Mesothelial cell of epicardium (in vitro differentiated cells): Measurements from ENCODE around the gene PRG2. TPM values are rescaled to one million over a fixed set of nuclear protein-coding genes. Genes with fewer than 3 reads are reported as not detected.

Source experiments
- DNase-seq, 2 experiments: peaks; one replicate each; pipeline ENCODE4 v3.0.0; 2021; ENCODE audit warnings: low spot score in 2 of 2; ENCODE audit not compliant: unreplicated experiment in 2 of 2
- H3K27ac Mint-ChIP-seq: 2 replicates; pipeline ENCODE4 v1.8.0; 2021; ENCODE audit warnings: mixed read lengths
- H3K27me3 Mint-ChIP-seq: 2 replicates; pipeline ENCODE4 v1.8.0; 2021; ENCODE audit warnings: low read depth, mixed read lengths
- H3K36me3 Mint-ChIP-seq: 2 replicates; pipeline ENCODE4 v1.8.0; 2021; ENCODE audit warnings: mixed read lengths
- H3K4me1 Mint-ChIP-seq: 2 replicates; pipeline ENCODE4 v1.8.0; 2021; ENCODE audit warnings: mixed read lengths
- H3K4me3 Mint-ChIP-seq: 2 replicates; pipeline ENCODE4 v1.8.0; 2021; ENCODE audit warnings: mild to moderate bottlenecking, moderate library complexity, mixed read lengths
- H3K9me3 Mint-ChIP-seq: 2 replicates; pipeline ENCODE4 v1.8.0; 2021; ENCODE audit warnings: mixed read lengths
- CTCF ChIP-seq: fragments of 200-600 bp; sonication (generic); IDR thresholded peaks from one replicate; pipeline ENCODE4 v1.5.0; 2021; ENCODE audit warnings: antibody characterized with exemption; ENCODE audit not compliant: unreplicated experiment
- total RNA-seq: library from RNA; stranded (reverse); gene quantifications from 3 replicates; pipeline ENCODE4 v1.2.1, GENCODE V29; 2021

The PRG2 gene
- total RNA-seq, 1 donor from 2014 or later = not detected

GRCh38 chr11:57347336-57347735 lies 43.1 kb downstream of the PRG2 start:
- peaks cover 3% of the 10 kb centered on the region for H3K27me3 Mint-ChIP-seq
- H3K9me3 Mint-ChIP-seq = no peaks in the 10 kb centered on the region
- no peaks in the 10 kb centered on the region for H3K36me3 Mint-ChIP-seq
- no peak for DNase-seq
- no peak for TF ChIP-seq CTCF
- no peak overlapping the region for H3K4me3 Mint-ChIP-seq
- H3K27ac Mint-ChIP-seq = no peak overlapping the region
- H3K4me1 Mint-ChIP-seq = peaks cover 21% of the 10 kb centered on the region

DNA sequence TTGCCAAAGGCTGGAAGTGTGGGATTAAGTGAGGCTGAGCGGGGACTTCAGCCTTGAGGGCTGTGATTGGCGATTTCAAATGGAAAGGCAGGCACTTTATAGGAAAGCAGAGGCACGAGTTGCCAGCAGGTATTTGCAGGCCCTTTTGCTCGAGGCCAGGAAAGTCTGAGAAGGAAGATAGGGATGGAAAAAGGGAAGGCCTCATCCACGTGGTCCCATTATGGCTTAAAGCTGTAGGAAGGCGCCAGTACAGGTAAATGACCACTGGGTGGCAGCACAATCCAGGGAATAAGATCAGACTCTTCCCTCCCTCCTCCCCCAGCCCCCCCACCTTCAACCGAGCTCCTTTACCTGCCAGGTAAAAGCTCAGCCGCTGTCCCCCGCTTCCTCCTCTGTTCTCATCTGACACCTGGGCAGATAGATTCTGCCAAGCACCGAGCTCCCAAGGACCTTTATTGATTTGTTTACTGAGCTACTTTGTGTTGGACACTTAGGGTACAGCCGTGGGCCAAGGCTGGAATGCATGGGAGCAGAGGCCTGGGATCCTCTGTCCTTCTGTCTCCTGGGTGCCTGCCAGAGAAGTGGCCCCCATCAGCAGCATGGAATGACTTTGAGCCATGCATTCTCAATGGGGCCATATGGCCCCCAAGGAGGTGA lies 44.8 kb downstream of the PRG2 start:
- Mint-ChIP-seq H3K9me3 (no peaks in the 10 kb centered on the region), H3K27ac (peak overlapping the region; percentile 50), H3K4me1 (peaks cover 21% of the 10 kb centered on the region), H3K36me3 (no peaks in the 10 kb centered on the region), H3K27me3 (peaks cover 3% of the 10 kb centered on the region), H3K4me3 (no peak overlapping the region)
- TF ChIP-seq CTCF = peak; percentile 79
- DNase-seq = peak; percentile 51 to 68

GRCh38 chr11:57344826-57345225 lies 45.6 kb downstream of the PRG2 start:
- no peak for TF ChIP-seq CTCF
- Mint-ChIP-seq H3K9me3 (no peaks in the 10 kb centered on the region), H3K4me3 (no peak overlapping the region), H3K27me3 (peaks cover 2% of the 10 kb centered on the region), H3K36me3 (no peaks in the 10 kb centered on the region), H3K4me1 (peaks cover 27% of the 10 kb centered on the region), H3K27ac (no peak overlapping the region)
- DNase-seq = no peak

- no peak for TF ChIP-seq CTCF
- no peak overlapping the region for H3K4me3 Mint-ChIP-seq
- H3K36me3 Mint-ChIP-seq = no peaks in the 10 kb centered on the region
- H3K9me3 Mint-ChIP-seq = no peaks in the 10 kb centered on the region
- peak overlapping the region; percentile 67 for H3K27ac Mint-ChIP-seq
- no peaks in the 10 kb centered on the region for H3K27me3 Mint-ChIP-seq
- no peak for DNase-seq
- peaks cover 30% of the 10 kb centered on the region for H3K4me1 Mint-ChIP-seq
These were observed 46.6 kb downstream of the PRG2 start for GRCh38 chr11:57343825-57344224.

DNA sequence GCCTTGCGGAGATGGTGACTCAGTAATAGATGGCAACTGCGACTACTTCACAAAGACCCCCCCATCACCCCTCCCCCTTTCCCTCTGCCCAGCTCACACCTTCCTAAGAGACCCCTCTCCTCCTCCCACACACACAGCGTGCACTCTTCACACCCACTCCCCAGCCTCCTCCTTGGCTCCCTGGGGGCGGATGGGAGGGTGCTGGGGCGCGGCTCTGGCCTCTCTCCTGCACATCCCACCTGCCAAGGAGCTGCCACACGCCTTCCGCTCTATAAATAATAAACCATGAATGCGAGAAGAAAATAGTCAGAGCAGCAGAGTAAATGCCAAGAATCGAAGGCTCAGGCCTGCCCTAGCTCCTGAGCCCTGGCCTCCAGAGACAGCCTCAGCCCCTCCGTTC lies 47.7 kb downstream of the PRG2 start:
- TF ChIP-seq CTCF = no peak
- Mint-ChIP-seq H3K4me3 (no peak overlapping the region), H3K36me3 (no peaks in the 10 kb centered on the region)

More for the DNA sequence above, 47.7 kb downstream of the PRG2 start:
- H3K9me3 Mint-ChIP-seq = no peaks in the 10 kb centered on the region
- H3K27me3 Mint-ChIP-seq = no peaks in the 10 kb centered on the region
- H3K27ac Mint-ChIP-seq = no peak overlapping the region
- DNase-seq = no peak
- H3K4me1 Mint-ChIP-seq = peaks cover 34% of the 10 kb centered on the region
